Measurements from ENCODE around the gene KIT.

GRCh38 chr4:54714631-54715030, 56.9 kb downstream of the KIT start:
- no peak for TF ChIP-seq EZH2 (IDR thresholded peaks at IDR 0.05; ENCODE audit: low read length, missing control alignments)
- no peak for TF ChIP-seq CTCF (conservative IDR thresholded peaks at IDR 0.05 in 1 of 2, IDR thresholded peaks at IDR 0.05 in 1 of 2; ENCODE audit: low read depth in 1 of 2, low read length in 2 of 2)
